Activated gamma-delta T cell treated with Interleukin-2 at 50 U/mL for 16 hours (primary cell): Measurements from ENCODE around the gene ACADVL.
"Not testable (repeated sequence)": the region's sequence is repeated elsewhere in the genome, so short reads cannot be mapped to it uniquely, and the experiment has no call there.

Experiments
- DNase-seq: peaks from one replicate; pipeline ENCODE4 v3.0.0-alpha.2; 2020

The ACADVL gene

GRCh38 chr17:7219812-7220592 is at the start of gene ACADVL, which contains the start of gene DLG4:
ACADVL (plus strand) TSS chr17:7219938; CDS start chr17:7219985, 47 bp downstream.
DLG4 (minus strand) TSS chr17:7219836.
- peak; percentile 78 for DNase-seq

- DNase-seq: not testable (repeated sequence)
These were observed 47.1 kb upstream of the ACADVL start for GRCh38 chr17:7172522-7173191.

- DNase-seq: peak; percentile 20
These were observed 45.8 kb upstream of the ACADVL start for GRCh38 chr17:7173687-7174602.

- DNase-seq: no peak
These were observed 45.0 kb upstream of the ACADVL start for GRCh38 chr17:7174603-7175326.

GRCh38 chr17:7175330-7175733 is 44.4 kb upstream of the ACADVL start:
- no peak for DNase-seq

- DNase-seq: no peak
These were observed 43.5 kb upstream of the ACADVL start for GRCh38 chr17:7176107-7176840.

- no peak for DNase-seq
These were observed 42.9 kb upstream of the ACADVL start for GRCh38 chr17:7176841-7177190.

GRCh38 chr17:7177191-7177953 is 42.4 kb upstream of the ACADVL start:
- DNase-seq: peak; percentile 53

- DNase-seq: no peak
These were observed 41.7 kb upstream of the ACADVL start for GRCh38 chr17:7177954-7178477.

- DNase-seq: no peak
These were observed 40.8 kb upstream of the ACADVL start for GRCh38 chr17:7178973-7179316.

- DNase-seq: no peak
These were observed 40.2 kb upstream of the ACADVL start, which contains the start of gene ASGR1 for GRCh38 chr17:7179317-7180254. ASGR1 (minus strand) TSS chr17:7179370; CDS start chr17:7178563, 807 bp downstream.

GRCh38 chr17:7182101-7182500 is 37.6 kb upstream of the ACADVL start:
- not testable (repeated sequence) for DNase-seq

GRCh38 chr17:7183433-7184090 is 36.2 kb upstream of the ACADVL start:
- DNase-seq: no peak

GRCh38 chr17:7184091-7184488 is 35.6 kb upstream of the ACADVL start:
- DNase-seq: no peak

GRCh38 chr17:7184647-7185046 is 35.1 kb upstream of the ACADVL start:
- no peak for DNase-seq

GRCh38 chr17:7186241-7186640 is 33.5 kb upstream of the ACADVL start:
- no peak for DNase-seq

GRCh38 chr17:7190276-7190917 is 29.3 kb upstream of the ACADVL start:
- no peak for DNase-seq

GRCh38 chr17:7191069-7191468 is 28.7 kb upstream of the ACADVL start:
- DNase-seq: no peak
